Endothelial cell of umbilical vein (primary cell): ENCODE measurements around the gene PRKAG2.

ENCODE experiments used
- CTCF ChIP-seq, 2 donors: IDR thresholded peaks; 1 replicate in 1 of 2; 2 replicates in 1 of 2; pipeline ENCODE4 v1.5.1; 2011; ENCODE audit warnings: low read length in 2 of 2, mild to moderate bottlenecking in 2 of 2, moderate library complexity in 2 of 2, control low read depth in 1 of 2, inconsistent platforms in 1 of 2, low read depth in 1 of 2; ENCODE audit not compliant: insufficient read depth in 1 of 2; ENCODE audit errors: extremely low read depth in 1 of 2
- EZH2 ChIP-seq: IDR thresholded peaks from 2 replicates; pipeline ENCODE4 v1.6.1; 2012; ENCODE audit warnings: borderline replicate concordance, low read depth, mild to moderate bottlenecking, moderate library complexity, low read length, inconsistent platforms; ENCODE audit not compliant: severe bottlenecking
- JUN ChIP-seq: IDR thresholded peaks from 2 replicates; pipeline ENCODE4 v1.6.1; 2011; ENCODE audit warnings: borderline replicate concordance, low read depth; ENCODE audit not compliant: insufficient read length, insufficient read depth
- MAX ChIP-seq: IDR thresholded peaks from 2 replicates; pipeline ENCODE4 v1.6.1; 2011; ENCODE audit not compliant: insufficient read depth, insufficient read length
- POLR2A ChIP-seq: IDR thresholded peaks from 2 replicates; pipeline ENCODE4 v1.6.1; 2012; ENCODE audit warnings: low read depth, mild to moderate bottlenecking, control low read depth, low read length

DNA sequence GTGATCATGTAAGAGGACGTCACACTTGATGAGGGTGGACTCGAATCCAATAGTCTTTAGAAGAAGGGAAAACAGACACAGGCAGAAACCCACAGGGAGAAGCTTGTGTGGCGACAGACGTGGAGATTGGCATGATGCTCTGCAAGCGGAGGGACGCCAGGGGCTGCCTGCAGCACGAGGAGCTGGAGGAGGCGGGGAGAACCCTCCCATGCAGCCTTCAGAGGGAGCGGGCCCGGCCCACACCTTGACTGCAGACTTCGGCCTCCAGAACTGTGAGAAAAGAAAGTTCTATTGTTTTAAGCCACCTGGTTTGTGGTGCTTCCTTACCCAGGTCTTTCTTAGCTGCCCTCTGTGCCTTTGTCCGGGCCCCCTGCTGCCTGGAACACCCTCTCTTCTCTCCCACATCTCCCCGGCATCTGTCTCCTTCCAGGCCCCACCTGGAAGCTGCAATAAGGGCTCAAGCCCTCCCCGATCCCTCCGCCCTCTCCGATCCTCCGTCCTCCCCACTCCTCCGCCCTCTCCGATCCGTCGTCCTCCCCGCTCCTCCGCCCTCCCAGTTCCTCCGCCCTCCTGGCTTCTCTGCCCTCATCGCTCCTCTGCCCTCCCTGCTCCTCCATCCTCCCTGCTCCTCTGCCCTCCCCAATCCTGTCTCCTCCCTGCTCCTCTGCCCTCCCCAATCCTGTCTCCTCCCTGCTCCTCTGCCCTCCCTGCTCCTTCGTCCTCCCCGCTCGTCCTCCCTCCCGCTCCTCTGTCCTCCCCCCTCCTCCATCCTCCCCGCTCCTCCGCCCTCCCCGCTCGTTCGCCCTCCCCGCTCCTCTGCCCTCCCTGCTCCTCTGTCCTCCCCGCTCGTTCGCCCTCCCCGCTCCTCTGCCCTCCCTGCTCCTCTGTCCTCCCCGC is 17.4 kb upstream of the PRKAG2 start:
- TF ChIP-seq EZH2 (no peak), JUN (no peak), CTCF (IDR thresholded peaks at IDR 0.05; ENCODE audit: extremely low read depth in 1 of 2, insufficient read depth in 1 of 2, low read depth in 1 of 2, low read length in 2 of 2) (no peak), POLR2A (no peak), MAX (no peak)
